ENCODE measurements around the gene ACAD10.
"Not testable (repeated sequence)": the region's sequence is repeated elsewhere in the genome, so short reads cannot be mapped to it uniquely, and the experiment has no call there.

ACAD10 gene

DNA sequence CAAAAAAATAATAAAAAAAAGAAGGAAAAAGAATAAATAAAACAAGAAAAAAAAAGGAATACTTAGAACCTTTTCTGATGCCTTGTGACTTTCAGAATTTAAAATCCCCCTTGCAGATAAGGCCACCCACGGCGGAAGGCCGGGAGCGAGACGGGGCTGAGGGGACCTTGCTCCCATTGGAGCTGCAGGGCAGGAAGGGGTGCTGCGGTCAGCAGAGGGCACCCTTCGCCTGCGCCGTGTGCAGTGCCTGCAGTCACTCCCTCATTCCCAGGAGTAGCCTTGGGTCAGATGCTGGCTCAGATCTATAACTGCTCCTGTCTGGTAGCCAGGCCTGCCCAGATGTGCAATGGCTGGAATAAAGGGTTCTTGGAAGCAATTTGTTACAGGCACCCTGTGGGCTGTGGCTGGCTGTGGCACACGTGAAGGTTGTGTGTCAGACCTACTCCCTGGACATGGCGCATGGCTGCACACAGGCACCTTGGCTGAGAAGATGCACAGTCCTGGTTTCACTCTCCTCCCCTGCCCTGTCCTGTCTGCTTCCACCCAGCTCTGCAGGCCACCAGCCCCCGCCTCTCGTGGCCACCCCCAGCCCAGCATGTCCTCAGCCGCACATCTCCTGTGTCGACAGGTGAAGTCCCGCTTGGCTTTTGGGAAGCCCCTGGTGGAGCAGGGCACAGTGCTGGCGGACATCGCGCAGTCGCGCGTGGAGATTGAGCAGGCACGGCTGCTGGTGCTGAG is 67.5 kb downstream of the ACAD10 start:
- DNase-seq (ENCODE audit: low spot score), result no peak

DNA sequence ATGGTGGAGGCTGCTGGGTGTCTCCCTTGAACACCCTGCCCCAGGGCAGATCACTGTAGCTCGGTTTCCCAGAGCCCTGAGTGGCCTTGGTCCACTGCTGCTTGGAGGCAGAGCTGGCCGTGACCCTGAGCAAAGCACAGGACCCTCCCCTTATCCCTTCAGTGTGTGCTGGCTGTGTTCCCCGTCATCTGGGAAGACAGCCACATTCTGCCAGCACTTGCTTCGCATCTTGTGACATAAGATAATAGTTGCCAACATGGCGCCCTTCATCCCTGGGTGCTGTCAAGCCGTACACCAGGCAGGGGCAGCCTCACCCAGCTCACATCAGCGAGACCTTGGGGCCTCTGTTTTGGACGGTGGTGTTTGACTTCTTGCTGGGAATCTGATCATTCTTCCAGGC is 68.8 kb downstream of the ACAD10 start:
- no peak for DNase-seq (ENCODE audit: low spot score)

DNA sequence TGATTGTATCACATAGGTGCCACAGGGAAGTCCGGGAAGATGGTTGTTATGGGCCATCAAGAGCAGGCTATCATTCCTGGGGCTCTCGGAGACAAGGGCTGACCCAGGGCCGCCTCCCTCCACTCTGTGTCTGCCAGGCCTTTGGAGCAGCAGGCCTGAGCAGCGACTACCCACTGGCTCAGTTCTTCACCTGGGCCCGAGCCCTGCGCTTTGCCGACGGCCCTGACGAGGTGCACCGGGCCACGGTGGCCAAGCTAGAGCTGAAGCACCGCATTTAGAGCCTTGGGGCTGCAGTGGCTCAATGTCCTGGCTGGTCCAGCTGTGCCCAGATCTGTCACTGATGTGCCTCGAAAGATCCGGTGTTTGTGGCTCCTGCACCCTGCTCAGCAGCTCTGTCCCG is 70.3 kb downstream of the ACAD10 start:
- DNase-seq (ENCODE audit: low spot score), result no peak

DNA sequence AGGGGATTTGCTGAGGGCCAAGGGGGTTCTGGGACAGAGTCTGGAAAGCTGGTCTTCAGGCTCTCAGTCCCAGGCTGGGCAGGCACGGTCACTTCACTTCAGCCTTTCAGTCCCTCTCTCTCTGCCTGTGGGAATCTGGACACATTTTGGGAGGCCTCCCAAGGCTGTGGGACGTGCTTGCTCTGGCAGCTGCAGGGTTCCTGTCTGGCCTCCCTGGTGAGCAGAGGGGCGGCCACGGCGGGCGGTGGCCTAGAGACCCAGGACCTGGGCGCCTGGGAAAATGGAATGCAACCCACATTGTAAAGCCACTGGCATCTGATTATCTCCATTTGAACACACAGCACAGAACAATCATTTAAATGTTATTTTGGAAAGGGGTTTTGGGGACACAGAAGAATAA is 70.8 kb downstream of the ACAD10 start:
- DNase-seq (ENCODE audit: low spot score), result no peak

DNA sequence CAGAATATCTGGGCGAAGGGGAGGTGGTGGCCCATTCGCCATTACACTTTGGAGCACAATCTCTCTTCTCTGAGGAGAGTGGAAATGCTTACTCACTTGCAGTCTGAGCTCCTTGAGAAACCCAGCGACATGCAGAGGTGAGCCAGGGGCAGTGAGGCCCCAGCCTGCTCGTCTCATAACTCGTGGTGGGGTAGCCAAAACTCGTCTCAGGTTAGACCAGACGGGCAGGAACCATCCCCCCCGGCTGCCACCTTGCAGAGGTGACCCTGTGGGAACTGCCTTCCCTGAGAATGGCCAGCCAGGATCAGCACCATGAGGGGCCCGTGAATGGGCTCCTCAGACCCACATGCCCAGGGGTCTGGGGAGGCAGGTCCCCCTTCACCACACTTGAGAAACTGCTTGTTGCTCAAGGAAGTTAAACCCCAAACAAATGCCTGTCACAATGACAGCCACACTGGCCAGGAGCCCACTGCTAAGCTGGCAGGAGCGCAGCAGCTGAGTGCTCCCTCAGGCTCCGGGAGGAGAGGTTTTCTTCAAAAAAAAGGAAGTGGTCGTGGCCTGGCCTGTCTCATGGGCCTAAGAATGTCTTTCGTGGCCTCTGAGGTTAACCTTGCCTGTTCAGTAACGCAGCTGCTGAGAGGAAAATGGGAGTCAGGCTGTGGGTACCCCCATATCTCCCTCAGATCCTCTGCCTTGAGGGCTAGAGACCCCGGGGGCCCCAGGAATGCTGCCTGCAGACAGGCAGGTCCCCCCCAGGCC is 71.7 kb downstream of the ACAD10 start:
- no peak for DNase-seq (ENCODE audit: low spot score)

DNA sequence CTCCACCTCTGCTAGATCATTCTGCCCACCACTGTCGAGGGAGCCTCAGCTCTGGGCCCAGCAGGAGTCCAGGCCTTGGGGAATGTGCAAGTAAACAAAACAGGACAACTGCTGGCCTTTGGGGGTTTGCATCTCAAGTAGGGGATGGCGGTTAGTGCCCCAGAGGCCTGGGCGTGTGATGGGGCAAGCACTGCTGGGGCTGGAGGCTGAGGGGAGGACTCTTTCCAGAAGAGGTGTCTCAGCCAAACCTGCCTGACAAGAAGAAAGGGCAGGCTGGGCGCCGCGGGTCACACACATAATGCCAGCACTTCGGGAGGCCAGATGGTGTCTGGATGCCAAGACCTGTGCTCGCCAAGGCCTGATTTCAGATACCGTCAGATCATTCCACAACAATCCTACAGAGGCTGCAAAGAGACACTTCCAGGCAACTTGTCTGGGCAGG is 72.3 kb downstream of the ACAD10 start:
- DNase-seq (ENCODE audit: low spot score), result no peak

DNA sequence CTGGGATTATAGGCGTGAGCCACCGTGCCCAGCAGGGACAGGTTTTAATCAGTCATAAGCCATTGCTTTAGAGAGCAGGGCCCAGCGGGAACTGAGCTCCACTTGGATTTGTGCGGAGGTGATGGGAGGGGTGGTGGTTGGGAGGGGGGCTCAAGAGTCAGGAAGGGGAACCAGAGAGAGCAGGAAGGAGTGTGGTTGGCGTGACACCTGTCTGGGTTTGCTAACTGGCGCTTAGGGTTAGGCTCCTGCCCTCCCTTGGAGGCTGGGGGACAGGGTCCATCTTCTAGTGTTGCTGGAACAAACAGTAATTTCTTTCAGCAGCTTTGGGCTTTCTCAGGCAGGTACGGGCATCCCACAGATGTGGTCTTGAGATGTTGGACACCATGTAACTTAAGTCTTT is 73.4 kb downstream of the ACAD10 start:
- no peak for DNase-seq (ENCODE audit: low spot score)

DNA sequence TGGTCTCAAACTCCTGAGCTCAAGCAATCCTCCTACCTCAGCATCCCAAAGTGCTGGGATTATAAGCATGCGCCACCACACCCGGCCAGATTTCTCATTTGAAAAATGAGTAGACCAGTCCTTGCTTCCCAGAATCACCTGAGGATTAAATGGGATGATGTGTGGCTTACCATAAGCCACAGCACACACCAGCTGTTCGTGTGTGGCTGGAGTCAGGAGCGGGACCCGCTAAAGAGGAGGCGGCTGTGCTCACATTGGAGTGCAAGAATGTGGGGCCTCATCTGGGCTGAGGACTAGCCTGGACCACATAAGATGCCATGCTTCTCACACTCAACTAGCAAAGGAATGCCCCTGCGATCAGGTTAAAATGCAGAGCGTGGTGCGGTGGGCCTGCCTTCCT is 74.1 kb downstream of the ACAD10 start:
- DNase-seq (ENCODE audit: low spot score), result no peak

DNA sequence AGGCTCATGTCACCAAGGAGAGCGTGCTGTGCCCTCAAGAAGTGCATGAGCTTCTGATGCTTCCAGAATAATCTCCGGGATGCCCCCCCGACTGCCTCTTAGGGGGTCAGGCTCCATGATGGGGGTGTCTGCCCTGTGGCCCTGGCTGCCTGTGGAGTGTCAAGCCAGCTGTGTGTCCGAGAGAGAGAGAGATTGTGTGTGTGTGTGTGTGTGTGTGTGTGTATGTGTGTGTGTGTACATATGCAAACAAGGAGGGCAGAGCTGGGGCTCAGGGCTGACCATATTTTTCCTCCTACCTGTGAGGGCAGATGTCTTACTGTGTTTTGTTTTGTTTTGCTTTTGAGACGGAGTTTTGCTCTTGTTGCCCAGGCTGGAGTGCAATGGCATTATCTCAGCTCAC is 75.2 kb downstream of the ACAD10 start:
- DNase-seq (ENCODE audit: low spot score), result no peak

DNA sequence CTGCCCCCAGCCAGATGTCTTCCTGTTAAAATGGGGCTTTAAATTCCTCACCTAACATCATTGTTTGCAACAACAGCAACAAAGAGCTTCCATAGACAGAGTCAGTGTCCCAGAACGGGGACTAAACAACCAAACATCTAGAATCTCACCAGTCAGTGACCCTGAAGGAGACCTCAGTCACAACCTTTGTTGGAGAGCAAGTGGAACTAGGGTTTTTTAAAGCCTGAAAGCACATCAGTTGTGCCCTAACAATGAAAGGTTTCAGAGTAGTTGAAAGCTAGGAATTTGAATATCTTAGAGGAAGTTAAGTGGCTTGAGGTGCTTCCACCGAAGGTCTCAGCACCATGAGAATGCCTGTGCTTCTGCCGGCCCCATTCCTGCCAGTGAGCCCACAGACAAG is 75.9 kb downstream of the ACAD10 start:
- no peak for DNase-seq (ENCODE audit: low spot score)

DNA sequence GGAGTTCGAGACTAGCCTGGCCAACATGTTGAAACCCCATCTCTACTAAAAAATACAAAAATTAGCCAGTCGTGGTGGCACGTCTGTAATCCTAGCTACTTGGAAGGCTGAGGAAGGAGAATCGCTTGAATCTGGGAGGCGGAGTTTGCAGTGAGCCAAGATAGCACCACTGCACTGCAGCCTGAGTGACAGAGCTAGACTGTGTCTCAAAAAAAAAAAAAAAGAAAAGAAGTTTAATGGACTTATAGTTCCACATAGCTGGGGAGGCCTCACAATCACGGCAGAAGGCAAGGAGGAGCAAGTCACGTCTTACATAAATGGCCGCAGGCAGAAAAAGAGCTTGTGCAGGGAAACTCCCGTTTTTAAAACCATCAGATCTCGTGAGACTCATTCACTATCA is 77.7 kb downstream of the ACAD10 start:
- DNase-seq (ENCODE audit: low spot score), result not testable (repeated sequence)

DNA sequence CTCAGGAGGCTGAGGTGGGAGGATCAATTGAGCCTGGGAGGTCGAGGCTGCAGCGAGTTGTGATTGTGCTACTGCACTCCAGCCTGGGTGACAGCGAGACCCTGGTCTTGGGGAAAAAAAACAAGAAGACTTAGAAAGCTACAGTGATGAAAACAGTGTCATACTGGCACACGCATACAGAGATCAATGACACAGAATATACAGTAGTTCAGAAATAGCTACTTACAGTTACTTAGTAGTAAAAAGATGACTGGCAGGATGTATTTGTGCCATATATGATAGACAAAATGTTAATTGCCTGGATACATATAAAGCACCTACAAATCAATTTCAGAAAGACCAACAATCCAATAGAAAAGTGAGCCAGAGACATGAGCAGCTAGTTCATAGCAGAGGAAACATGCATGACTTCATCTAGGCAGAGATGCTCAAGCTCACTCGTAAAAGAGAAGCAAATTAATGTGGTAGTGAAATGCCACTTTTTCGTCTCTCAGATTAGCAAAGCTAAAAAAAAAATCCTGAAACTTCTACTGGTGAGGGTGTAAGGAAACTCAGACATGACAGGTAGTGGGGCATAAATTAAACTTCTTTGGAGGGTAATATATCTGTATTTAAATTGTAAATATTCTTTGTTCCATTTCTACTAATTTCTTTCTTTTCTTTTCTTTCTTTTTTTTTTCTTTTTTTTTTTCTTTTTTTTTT is 78.4 kb downstream of the ACAD10 start:
- no peak for DNase-seq (ENCODE audit: low spot score)

DNA sequence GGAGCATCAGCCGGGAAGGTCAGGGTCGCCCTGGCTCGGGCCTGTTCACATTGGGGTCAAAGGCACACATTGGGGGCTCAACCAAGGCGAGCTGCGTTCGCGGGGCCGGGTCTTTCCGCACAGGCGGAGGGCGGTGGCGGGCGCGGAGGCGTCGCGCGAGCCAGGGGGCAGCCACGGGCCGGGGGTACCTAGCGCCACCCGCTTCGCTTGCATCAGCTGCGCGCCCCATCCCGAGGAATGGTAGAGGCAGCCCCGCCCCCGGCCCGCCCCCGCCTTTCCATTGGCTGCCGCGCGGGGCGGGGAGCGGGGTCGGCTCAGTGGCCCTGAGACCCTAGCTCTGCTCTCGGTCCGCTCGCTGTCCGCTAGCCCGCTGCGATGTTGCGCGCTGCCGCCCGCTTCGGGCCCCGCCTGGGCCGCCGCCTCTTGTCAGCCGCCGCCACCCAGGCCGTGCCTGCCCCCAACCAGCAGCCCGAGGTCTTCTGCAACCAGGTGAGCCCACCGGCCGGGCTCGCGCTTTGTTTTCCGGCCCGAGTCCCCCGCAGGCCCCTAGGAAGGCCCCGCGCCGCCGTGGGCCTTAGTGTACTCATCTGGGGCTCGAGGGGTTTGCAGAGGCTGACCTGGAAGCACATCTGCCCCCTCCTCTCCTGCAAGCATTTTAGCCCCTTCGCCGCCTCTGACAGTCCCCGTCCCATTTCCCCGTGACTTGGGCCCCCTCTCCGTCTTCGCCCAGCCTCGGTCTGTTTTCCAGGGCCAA is 80.9 kb downstream of the ACAD10 start, which contains the start of gene ALDH2:
Gene ALDH2 (plus strand): TSS at position 326 of the 754 bp plus-strand sequence. CDS start 50 bp downstream, at position 376.
- peak; percentile 6 for DNase-seq (ENCODE audit: low spot score)

DNA sequence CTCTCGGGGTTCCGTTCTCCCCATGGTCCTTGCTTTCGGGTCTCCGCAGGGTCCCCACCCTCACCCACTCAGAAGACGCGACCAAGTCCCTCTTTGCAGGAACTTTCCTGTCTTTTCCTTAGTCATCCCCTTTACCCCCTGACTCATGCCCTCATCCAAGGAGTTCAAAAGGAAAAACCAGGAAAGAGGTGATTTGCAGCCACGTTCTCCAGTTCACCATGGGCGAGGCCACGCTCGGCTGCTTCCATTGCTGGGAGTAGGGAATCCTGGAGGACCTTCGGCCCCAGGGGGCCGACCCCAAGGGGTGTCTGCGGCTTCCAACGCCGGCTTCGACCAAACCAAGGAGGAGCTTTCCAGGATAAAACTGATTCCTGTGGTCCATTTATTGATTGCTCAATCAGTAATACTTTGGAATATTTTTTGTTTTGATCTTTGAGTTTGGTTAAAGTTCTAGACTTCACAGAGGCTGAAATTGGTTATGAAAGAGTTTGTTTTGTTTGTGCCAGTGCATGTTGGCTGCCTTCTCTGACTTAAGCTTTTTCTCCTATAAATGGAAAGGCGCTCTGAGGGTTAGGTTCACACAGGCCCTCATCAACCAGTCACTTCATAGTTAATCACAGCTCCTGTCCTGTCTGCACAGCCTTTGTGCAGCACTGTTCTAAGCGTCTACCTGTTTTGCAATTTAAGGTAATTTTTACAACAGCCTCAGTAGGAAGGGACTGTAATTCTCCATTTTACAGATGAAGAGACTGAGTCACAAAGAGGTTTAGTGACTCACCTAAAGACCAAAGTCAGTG is 81.7 kb downstream of the ACAD10 start:
- DNase-seq (ENCODE audit: low spot score), result no peak

DNA sequence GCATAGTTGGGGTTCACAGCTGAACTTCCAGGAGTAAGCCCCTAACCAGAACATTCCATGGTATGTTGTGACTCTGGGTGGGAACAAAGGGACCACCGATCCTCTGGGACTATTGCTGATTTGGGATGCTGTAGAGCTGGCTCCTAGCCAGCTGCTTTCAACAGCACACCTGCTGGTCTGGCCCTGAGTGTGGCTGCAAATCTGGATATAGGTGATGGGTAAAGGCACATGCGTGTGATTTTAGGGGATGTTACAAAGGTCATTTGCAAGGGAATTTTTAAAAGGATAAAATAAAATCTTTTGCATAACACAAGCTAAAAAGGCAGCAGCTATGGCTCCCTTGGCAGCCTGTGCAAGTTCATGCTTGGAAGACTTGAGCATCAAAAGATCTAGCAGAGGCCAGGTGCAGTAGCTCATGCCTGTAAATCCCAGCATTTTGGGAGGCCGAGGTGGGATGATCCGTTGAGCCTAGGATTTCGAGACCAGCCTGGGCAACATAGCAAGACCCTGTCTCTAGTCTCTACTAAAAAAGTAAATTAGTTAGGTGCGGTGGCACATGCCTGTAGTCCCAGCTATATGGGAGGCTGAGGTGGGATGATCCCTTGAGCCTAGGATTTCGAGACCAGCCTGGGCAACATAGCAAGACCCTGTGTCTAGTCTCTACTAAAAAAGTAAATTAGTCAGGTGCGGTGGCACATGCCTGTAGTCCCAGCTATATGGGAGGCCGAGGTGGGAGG is 82.5 kb downstream of the ACAD10 start:
- no peak for DNase-seq (ENCODE audit: low spot score)

DNA sequence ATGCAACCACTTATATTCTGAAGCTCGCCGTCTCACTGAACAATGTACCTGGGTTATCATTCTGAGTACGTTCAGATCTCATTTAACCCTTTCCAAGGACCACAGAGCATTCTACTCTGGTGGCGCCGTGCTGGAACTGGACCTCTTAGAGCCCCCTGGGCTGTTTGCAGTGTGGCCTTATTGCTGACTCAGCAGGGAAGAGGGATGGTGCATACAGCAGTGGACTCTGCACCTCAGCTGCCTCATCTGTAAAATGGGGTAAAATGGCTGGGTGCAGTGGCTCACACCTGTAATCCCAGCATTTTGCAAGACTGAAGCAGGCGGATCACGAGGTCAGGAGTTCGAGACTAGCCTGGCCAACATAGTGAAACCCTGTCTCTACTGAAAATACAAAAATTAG is 83.7 kb downstream of the ACAD10 start:
- DNase-seq (ENCODE audit: low spot score), result no peak

DNA sequence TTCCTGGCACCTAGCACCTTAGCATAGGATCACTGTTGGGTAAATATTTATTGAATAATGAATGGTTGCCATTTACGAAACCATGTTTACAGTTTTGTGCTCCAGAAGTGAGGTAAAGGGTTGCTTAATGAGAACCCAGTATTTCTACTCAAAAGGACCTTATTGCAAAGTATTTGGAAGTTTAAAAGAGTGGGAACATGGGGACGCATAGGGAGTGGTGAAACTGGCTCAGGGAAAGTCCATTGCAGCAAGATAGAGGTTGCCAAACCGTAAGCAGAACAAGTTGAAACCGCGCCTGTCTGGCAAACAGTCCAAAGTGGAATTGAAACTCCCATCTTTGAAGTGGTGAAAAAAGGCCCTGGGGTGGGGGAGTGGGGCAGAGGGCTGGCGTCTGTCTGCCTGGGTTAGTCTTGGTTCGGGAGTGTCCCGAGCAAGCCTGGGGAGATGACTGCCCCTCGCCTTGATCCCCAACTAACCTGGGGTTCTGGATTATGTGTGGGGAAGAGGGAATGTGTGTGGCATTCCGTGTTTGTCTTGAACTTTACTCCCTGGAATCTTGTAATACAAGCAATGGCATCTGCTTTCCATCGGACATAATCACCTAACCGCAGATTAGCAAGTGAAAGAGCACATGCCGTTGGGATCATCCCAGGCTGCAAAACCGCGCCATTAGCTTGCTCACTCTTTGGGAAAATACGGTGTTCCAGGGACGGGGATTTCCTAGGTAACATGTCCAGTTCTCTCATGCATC is 88.1 kb downstream of the ACAD10 start:
- DNase-seq (ENCODE audit: low spot score), result no peak

DNA sequence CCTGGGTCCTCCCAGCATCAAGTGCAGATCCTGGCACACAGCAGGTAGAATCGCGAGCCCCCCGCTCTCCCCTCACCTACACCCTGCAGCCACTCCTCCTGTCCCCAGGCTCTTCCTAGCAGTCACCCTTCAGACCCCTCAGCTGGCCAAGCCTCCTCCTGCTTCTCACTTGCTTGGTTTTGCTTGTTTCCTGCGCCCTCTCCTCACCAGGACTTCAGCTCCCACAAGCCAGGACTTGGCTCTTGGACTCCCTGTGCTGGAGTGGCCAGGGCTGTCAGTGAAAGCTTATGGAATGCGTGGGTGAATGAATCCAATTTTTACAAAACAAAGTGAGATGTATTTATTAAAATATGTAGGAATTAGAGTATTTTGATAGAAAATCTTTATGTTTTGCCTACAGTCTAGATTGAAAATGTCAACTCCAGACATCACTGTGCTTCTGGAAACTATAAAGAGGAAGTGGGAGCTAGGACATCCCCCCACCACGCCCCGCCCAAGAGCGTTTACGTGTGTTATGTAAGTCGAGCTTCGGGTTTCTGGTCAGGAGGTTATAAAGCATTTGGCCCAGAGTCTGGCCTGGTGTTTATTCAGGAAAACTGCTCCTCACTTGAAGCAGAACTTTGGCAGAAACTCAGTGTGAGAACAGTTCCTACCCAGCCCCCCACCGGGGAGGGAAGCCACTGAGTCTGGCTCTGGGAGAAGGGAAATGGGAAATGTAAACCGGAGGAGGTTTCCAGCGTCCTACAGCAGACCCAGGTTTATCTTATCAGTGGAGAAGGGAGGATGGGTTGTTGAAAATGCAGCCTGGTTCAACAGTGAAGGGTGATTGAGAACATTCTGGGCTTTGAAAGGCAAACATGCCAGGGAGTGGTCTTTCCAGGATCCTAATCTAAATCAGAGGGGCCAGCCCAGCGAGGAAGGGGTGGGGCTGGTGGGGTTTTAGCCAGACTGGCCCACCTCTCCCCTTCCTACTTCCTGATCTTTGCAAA is 89.6 kb downstream of the ACAD10 start:
- no peak for DNase-seq (ENCODE audit: low spot score)
